NT2/D1 (cell line): ENCODE measurements around the gene RNF126.
"Not testable (repeated sequence)": the region's sequence is repeated elsewhere in the genome, so short reads cannot be mapped to it uniquely, and the experiment has no call there.

Source experiments
- DNase-seq: peaks from one replicate; pipeline ENCODE4 v3.0.0-alpha.2; 2011; ENCODE audit warnings: low read depth, low spot score
- H3K27me3 ChIP-seq: 2 replicates; pipeline ENCODE4 v1.6.0; 2011; ENCODE audit warnings: mild to moderate bottlenecking; ENCODE audit not compliant: insufficient read length, insufficient read depth
- H3K36me3 ChIP-seq: 2 replicates; pipeline ENCODE4 v1.6.1; 2011; ENCODE audit warnings: mild to moderate bottlenecking, low read length, mixed read lengths; ENCODE audit not compliant: insufficient read depth, insufficient read length
- H3K4me1 ChIP-seq: 2 replicates; pipeline ENCODE4 v1.5.1; 2011; ENCODE audit not compliant: insufficient read depth, insufficient read length
- H3K4me3 ChIP-seq: 2 replicates; pipeline ENCODE4 v1.5.1; 2011; ENCODE audit warnings: low read depth; ENCODE audit not compliant: insufficient read length
- H3K9ac ChIP-seq: 2 replicates; pipeline ENCODE4 v1.6.0; 2011; ENCODE audit warnings: low read depth; ENCODE audit not compliant: insufficient read length
- H3K9me3 ChIP-seq: 2 replicates; pipeline ENCODE4 v1.5.1; 2011; ENCODE audit warnings: mild to moderate bottlenecking, low read length; ENCODE audit not compliant: insufficient read depth
- SUZ12 ChIP-seq: IDR thresholded peaks from 2 replicates; pipeline ENCODE4 v1.6.1; 2011; ENCODE audit not compliant: insufficient read length, insufficient read depth; ENCODE audit errors: extremely low read depth
- YY1 ChIP-seq: IDR thresholded peaks from 2 replicates; pipeline ENCODE4 v1.6.1; 2011; ENCODE audit not compliant: insufficient read length, insufficient read depth
- ZNF274 ChIP-seq: IDR thresholded peaks from 2 replicates; pipeline ENCODE4 v1.6.1; 2011; ENCODE audit warnings: mild to moderate bottlenecking, low read depth, low read length

RNF126 gene

GRCh38 chr19:704447-704741 is 41.4 kb upstream of the RNF126 start:
- TF ChIP-seq YY1: no peak
- no peak for TF ChIP-seq SUZ12
- TF ChIP-seq ZNF274: no peak
- no peaks in the 10 kb centered on the region for H3K9me3 ChIP-seq
- H3K4me1 ChIP-seq: peaks cover 8% of the 10 kb centered on the region
- no peaks in the 10 kb centered on the region for H3K36me3 ChIP-seq
- no peaks in the 10 kb centered on the region for H3K27me3 ChIP-seq
- H3K4me3 ChIP-seq: peak overlapping the region; percentile 56
- H3K9ac ChIP-seq: peak overlapping the region; percentile 80
- DNase-seq: no peak

- Histone ChIP-seq H3K4me3 (peak overlapping the region; percentile 56), H3K9ac (peak overlapping the region; percentile 80), H3K4me1 (peaks cover 8% of the 10 kb centered on the region), H3K9me3 (no peaks in the 10 kb centered on the region), H3K36me3 (no peaks in the 10 kb centered on the region), H3K27me3 (no peaks in the 10 kb centered on the region)
- DNase-seq: peak; percentile 83
- TF ChIP-seq YY1 (no peak), ZNF274 (no peak), SUZ12 (no peak)
Observed at GRCh38 chr19:703651-704446, 40.8 kb upstream of the RNF126 start.

GRCh38 chr19:703329-703650 is 40.3 kb upstream of the RNF126 start:
- Histone ChIP-seq H3K9me3 (no peaks in the 10 kb centered on the region), H3K9ac (peak overlapping the region; percentile 63), H3K36me3 (no peaks in the 10 kb centered on the region), H3K4me3 (peak overlapping the region; percentile 32), H3K27me3 (no peaks in the 10 kb centered on the region), H3K4me1 (peaks cover 8% of the 10 kb centered on the region)
- TF ChIP-seq YY1 (no peak), ZNF274 (no peak), SUZ12 (no peak)
- no peak for DNase-seq

GRCh38 chr19:702847-703246 is 39.8 kb upstream of the RNF126 start:
- DNase-seq, H3K36me3 ChIP-seq, H3K9me3 ChIP-seq, H3K4me1 ChIP-seq, H3K9ac ChIP-seq, H3K27me3 ChIP-seq: not testable (repeated sequence)
- H3K4me3 ChIP-seq: peak overlapping the region; percentile 32

- H3K36me3 ChIP-seq, H3K27me3 ChIP-seq, H3K9me3 ChIP-seq, H3K4me1 ChIP-seq, H3K9ac ChIP-seq, DNase-seq, H3K4me3 ChIP-seq: not testable (repeated sequence)
Observed at GRCh38 chr19:699885-700284, 36.9 kb upstream of the RNF126 start.

- not testable (repeated sequence) for H3K36me3 ChIP-seq, H3K4me3 ChIP-seq, H3K9me3 ChIP-seq, H3K4me1 ChIP-seq, H3K27me3 ChIP-seq, H3K9ac ChIP-seq, DNase-seq
Observed at GRCh38 chr19:698529-698928, 35.5 kb upstream of the RNF126 start.

- H3K4me1 ChIP-seq: peaks cover 3% of the 10 kb centered on the region
- H3K9me3 ChIP-seq: no peaks in the 10 kb centered on the region
- TF ChIP-seq SUZ12 (no peak), ZNF274 (no peak), YY1 (no peak)
- no peak within 1 kb of the TSS for H3K9ac ChIP-seq
- H3K4me3 ChIP-seq: no peak within 1 kb of the TSS
- DNase-seq: no peak
- no peaks in the 10 kb centered on the region for H3K36me3 ChIP-seq
- no peaks in the 10 kb centered on the region for H3K27me3 ChIP-seq
Observed at GRCh38 chr19:695352-695949, 32.4 kb upstream of the RNF126 start, which contains the start of gene PRSS57. Gene PRSS57, minus strand, starts transcription at chr19:695452. Its CDS starts 22 bp downstream, at chr19:695430.
